Jurkat, Clone E6-1 (cell line): ENCODE results near the gene ETV7.
"Not testable (repeated sequence)": the region's sequence is repeated elsewhere in the genome, so short reads cannot be mapped to it uniquely, and the experiment has no call there.

Experiments
- DNase-seq: peaks from one replicate; pipeline ENCODE4 v3.0.0-alpha.2; 2011; ENCODE audit warnings: low read depth, low spot score
- H3K4me3 ChIP-seq: 2 replicates; pipeline ENCODE4 v1.5.1; 2011; ENCODE audit warnings: mild to moderate bottlenecking, low read length, control low read depth, moderate library complexity

ETV7 gene

DNA sequence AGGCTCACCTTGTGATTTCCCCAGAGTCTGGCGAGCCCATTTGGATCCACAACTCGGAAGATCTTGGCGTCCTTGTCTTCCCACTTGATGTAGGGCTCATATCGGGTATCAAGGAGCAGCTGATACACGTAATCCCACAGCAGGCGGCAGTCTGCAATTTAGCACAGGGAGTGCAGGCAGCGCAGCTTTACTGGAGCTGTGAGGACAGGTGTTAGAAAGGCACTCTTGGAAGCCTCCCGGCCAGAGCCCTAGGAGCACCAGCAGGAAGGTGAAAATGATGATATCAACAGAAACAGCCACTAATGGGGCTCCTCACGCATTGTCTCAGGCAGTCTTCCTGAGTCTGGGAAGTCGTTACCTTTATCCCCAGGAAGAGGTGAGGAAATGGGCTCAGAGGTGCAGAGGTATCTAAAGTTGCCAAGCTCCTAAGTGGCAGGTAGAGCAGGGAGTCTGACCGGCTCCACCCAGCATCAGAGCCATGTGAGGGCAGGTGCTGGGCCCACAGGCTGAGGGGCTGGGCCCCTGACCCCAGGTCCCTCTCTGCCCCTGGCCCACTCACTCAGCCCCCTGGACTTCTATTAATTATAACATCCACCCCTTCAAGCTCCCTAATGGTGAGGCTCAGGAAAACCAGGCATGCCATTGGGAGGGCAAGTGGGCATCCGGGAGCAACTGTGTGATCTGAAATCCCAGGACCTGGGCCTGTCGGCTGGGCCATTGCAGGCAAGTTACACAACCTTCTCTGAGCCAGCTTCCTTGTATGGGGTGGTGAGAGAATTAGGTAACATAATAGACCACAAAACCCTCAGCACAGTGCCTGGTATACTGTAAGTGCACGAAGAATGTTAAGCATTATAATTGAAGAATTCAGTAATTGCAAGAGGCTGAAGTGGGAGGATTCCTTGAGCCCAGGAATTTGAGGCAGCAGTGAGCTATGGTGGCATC, 18.3 kb downstream of the ETV7 start:
- DNase-seq: no peak
- H3K4me3 ChIP-seq: no peak overlapping the region

DNA sequence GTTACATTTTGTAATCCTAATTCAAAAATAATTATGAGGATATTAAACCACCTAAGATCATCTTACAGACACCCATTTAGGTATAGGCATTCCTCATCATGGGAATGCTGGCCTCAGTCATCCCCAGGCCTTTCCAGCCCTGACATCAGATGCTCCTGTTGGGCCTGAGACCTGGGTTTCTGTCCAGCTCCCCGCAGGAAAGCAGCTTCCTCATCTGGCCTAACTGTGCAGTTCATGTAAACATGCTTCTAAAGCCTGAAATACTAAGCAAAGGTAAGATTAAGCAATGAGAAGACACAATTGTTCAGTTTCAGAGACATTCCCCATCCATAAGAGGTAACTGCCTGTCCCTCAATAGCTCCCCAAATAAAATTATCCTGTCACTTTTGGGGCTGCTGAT, 19.0 kb downstream of the ETV7 start:
- DNase-seq: no peak
- H3K4me3 ChIP-seq: no peak overlapping the region

GRCh38 chr6:36367743-36368142, 19.7 kb downstream of the ETV7 start:
- H3K4me3 ChIP-seq: no peak overlapping the region
- no peak for DNase-seq

- H3K4me3 ChIP-seq: no peak overlapping the region
- DNase-seq: no peak
These were observed 22.6 kb downstream of the ETV7 start for GRCh38 chr6:36364669-36365479.

DNA sequence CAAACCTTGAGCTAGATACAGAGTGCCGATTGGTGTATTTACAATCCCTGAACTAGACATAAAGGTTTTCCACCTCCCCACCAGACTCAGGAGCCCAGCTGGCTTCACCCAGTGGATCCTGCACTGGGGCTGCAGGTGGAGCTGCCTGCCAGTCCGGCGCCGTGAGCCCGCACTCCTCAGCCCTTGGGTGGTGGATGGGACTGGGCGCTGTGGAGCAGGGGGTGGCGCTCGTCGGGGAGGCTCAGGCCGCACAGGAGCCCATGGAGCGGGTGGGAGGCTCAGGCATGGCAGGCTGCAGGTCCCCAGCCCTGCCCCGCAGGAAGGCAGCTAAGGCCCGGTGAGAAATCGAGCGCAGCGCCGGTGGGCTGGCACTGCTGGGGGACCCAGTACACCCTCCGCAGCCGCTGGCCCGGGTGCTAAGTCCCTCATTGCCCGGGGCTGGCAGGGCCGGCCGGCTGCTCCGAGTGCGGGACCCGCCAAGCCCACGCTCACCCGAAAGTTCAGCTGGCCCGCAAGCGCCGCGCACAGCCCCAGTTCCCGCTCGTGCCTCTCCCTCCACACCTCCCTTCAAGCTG, 23.3 kb downstream of the ETV7 start:
- not testable (repeated sequence) for H3K4me3 ChIP-seq, DNase-seq

DNA sequence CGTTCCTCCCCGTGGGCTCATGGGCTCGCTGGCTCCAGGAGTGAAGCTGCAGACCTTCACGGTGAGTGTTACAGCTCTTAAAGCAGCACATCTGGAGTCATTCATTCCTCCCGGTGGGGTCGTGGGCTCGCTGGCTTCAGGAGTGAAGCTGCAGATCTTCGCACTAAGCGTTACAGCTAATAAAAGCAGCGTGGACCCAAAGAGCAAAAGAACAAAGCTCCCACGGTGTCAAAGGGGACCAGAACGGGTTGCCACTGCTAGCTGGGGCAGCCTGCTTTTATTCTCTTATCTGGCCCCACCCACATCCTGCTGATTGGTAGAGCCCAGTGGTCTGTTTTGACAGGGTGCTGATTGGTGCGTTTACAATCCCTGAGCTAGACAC, 24.1 kb downstream of the ETV7 start:
- not testable (repeated sequence) for DNase-seq

DNA sequence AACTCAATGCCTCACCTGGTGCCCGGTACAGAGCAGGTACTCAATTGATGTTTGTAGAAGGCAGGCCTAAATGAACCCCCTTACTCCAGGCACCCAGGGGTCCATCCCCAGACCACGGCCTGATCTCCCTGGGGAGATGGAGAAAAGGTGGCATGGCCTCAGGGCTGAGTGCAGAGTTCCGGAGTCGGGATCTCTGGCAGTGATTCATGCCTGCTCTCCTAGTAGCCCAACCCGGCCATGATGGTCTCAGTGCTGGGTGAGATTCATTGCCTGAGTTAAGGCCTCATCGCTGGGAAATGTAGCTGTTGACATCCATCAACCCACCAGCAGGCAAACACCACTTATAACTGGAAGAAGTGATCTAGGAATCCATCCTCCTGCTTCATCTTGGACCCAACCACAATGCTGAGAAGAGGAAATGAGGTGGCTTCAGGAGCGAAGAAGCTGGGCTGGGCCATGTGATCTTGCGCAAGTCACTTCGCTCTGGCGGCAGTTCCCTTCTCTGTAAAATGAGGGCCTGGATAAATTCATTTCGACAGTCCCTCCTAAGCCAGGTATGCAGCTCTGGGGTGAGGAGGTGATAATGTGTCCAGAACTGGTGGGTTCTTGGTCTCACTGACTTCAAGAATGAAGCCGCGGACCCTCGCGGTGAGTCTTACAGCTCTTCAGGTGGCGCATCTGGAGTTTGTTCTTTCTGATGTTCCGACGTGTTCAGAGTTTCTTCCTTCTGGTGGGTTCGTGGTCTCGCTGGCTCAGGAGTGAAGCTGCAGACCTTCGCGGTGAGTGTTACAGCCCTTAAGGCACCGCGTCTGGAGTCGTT, 24.7 kb downstream of the ETV7 start:
- no peak overlapping the region for H3K4me3 ChIP-seq
- DNase-seq: no peak

More for the DNA sequence above, 24.1 kb downstream of the ETV7 start:
- H3K4me3 ChIP-seq: not testable (repeated sequence)

DNA sequence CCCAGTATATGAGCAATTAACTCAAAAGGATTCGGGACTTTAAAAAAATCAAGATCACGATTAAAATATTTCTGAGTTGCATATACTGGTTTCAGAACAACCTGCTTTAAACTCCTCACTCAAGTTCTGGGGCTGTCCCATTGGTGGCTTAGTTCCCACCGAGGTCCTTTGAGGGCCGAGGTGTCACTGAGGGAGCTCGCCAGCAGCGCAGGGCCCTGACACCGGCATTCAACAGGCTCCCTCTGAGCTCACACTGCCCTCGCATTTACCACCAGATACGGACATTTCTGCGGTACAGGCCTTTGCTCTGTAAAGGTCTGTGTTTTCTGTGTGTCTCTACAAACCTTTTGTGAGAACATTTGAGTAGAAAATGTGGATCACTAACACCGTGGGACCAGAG, 26.4 kb downstream of the ETV7 start:
- no peak overlapping the region for H3K4me3 ChIP-seq
- DNase-seq: no peak

- H3K4me3 ChIP-seq: no peak overlapping the region
- DNase-seq: peak; percentile 56
These were observed 27.0 kb downstream of the ETV7 start for GRCh38 chr6:36360241-36361054.

GRCh38 chr6:36358226-36358915, 29.1 kb downstream of the ETV7 start:
- DNase-seq: no peak

DNA sequence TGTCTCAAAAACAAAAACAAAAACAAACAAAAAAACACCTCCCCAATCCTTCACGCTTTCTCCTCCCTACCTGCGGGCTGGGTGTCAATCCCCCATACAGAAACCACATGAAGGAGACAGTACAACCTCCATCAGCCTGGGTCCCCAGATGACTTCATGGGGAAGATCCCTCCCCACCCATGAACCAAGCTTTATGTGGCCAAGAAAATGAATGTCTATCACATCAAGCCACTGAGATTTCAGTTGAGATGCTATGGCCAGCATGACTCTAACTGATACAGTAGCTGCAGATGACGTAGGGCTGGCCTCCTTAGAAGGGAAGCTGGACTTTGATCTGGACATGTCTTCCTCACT, 29.6 kb downstream of the ETV7 start:
- DNase-seq: no peak
- H3K4me3 ChIP-seq: no peak overlapping the region

More at GRCh38 chr6:36358226-36358915, 29.1 kb downstream of the ETV7 start:
- no peak overlapping the region for H3K4me3 ChIP-seq

DNA sequence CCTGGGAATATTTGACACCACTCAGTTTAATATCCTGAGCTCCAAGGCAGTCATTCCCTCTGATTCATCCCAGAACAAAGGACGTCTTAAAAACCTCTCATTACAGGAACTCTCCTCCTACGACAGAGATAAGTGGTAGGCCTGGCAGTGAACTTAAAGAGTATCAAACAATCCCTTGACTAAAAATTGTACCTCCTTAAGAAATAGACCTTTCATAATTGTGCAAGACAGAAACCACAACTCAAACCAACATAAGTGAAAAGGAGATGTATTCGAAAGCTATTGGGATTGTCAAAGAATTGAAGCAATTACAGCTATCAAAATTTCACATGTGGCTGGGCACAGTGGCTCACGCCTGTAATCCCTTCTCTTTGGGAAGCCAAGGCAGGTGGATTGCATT, 31.6 kb downstream of the ETV7 start:
- H3K4me3 ChIP-seq: no peak overlapping the region
- no peak for DNase-seq

DNA sequence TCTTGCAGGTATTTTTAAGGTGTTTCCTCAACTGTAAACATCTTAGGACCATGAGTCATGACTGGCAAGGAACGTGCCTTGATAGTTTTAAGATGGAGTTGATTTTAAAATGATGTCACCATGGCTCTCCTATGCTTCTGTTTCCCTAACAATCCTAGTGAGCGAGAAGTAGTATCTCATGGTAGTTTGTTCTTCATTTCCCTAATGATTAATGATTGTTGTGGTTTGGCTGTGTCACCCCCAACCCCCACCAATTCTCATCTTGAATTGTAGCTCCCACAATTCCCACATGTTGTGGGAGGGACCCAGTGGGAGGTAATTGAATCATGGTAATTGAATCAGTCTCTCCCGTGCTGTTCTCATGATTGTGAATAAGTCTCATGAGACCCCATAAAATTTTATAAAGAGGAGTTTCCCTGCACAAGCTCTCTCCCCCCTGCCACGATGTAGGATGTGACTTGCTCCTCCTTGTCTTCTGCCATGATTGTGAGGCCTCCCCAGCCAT, 34.0 kb downstream of the ETV7 start:
- DNase-seq: no peak
- no peak overlapping the region for H3K4me3 ChIP-seq

GRCh38 chr6:36352477-36353157, 34.9 kb downstream of the ETV7 start:
- no peak for DNase-seq
- no peak overlapping the region for H3K4me3 ChIP-seq

DNA sequence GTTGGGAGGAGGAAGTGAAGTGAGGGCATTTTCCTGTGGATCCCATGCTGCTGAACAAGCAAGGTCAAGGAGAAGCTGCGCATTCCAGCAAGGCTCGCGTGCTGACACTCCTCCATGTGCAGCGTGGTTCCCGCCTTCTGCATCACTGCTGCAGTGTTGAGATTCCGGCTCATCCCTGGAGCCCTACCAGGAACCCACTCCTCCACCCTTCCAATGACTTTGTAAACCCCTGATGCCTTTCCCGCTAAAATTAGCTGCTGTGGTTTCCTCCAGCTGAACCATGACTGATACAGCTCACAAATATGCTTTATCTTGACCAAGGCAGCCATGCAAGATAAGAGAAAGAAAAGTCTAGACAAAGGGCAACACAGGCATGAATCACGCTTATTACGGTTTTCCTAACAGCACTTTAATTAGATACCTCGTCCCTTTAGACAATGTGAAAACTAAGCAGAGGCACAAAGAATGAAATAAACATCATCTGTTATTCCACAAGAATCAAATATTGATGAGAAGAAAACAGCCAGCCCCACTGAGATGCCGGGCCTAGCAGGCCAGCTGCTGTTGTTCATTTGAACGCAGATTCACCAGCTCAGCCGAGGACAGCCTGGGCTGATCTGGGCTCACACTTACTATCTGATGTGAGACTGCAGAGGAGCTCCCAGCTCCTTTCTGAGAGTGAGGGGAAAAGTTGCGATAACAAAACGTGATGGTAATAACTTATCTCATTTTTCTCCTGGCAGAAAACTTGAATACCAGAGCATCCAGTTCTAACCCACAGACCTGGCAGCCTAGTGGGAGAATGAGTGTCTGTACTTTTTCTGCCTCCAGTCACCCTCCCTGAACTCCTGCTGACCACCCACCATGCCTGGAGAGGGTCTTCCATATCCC, 36.5 kb downstream of the ETV7 start:
- DNase-seq: no peak
- H3K4me3 ChIP-seq: no peak overlapping the region

GRCh38 chr6:36350082-36350481, 37.4 kb downstream of the ETV7 start:
- H3K4me3 ChIP-seq: no peak overlapping the region
- DNase-seq: no peak
